ENCODE measurements around the gene C11orf54. TPM values are rescaled to one million over a fixed set of nuclear protein-coding genes. Genes with fewer than 3 reads are reported as not detected.
"Not testable (repeated sequence)": the region's sequence is repeated elsewhere in the genome, so short reads cannot be mapped to it uniquely, and the experiment has no call there.

C11orf54 gene
- total and polyA plus RNA-seq, 2 donors (not counting 1 experiment from before 2014, with no cell fraction given) = 22.1 to 29.0 TPM

- H2AFZ ChIP-seq (ENCODE audit: low read length) = no peak overlapping the region
Observed at GRCh38 chr11:93773601-93774200, 32.2 kb downstream of the C11orf54 start.

GRCh38 chr11:93774560-93774959 lies 33.1 kb downstream of the C11orf54 start:
- not testable (repeated sequence) for H3K4me3 ChIP-seq (replicated peaks in 1 of 4; ENCODE audit: control extremely low read depth in 1 of 4, insufficient read depth in 1 of 4, low read depth in 3 of 4, low read length in 4 of 4)

More at GRCh38 chr11:93773601-93774200, 32.2 kb downstream of the C11orf54 start:
- no peak overlapping the region for H3K27ac ChIP-seq (ENCODE audit: insufficient read depth, low read length)
- H3K4me3 ChIP-seq (replicated peaks in 1 of 4; ENCODE audit: control extremely low read depth in 1 of 4, insufficient read depth in 1 of 4, low read depth in 3 of 4, low read length in 4 of 4) = no peak overlapping the region
- no peak for DNase-seq (ENCODE audit: low read depth in 2 of 2)
- H3K9me3 ChIP-seq (ENCODE audit: control insufficient read depth, insufficient read depth, low read depth, low read length) = no peaks in the 10 kb centered on the region
- H4K20me1 ChIP-seq (ENCODE audit: control insufficient read depth, extremely low read depth, insufficient read depth, low read length) = no peaks in the 10 kb centered on the region
- TF ChIP-seq EZH2 (IDR thresholded peaks at IDR 0.05; ENCODE audit: low read length, missing control alignments) (no peak), CTCF (conservative IDR thresholded peaks at IDR 0.05 in 1 of 2, IDR thresholded peaks at IDR 0.05 in 1 of 2; ENCODE audit: low read depth in 1 of 2, low read length in 2 of 2) (no peak)
- H3K36me3 ChIP-seq (ENCODE audit: control insufficient read depth, insufficient read depth, low read length) = no peaks in the 10 kb centered on the region
- no peaks in the 10 kb centered on the region for H3K27me3 ChIP-seq (ENCODE audit: control insufficient read depth, insufficient read depth, low read length)
- no peaks in the 10 kb centered on the region for H3K4me1 ChIP-seq (ENCODE audit: control insufficient read depth, extremely low read depth, insufficient read depth, low read length)
- no peak overlapping the region for H3K4me2 ChIP-seq (ENCODE audit: extremely low read depth, insufficient read depth, low read length)
- no peak overlapping the region for H3K9ac ChIP-seq (ENCODE audit: insufficient read depth, low read length)
- no peaks in the 10 kb centered on the region for H3K79me2 ChIP-seq (ENCODE audit: control insufficient read depth, insufficient read depth, low read length)

GRCh38 chr11:93775289-93775688 lies 33.8 kb downstream of the C11orf54 start:
- H3K9me3 ChIP-seq (ENCODE audit: control insufficient read depth, insufficient read depth, low read depth, low read length) = no peaks in the 10 kb centered on the region
- no peak overlapping the region for H3K9ac ChIP-seq (ENCODE audit: insufficient read depth, low read length)
- H3K4me1 ChIP-seq (ENCODE audit: control insufficient read depth, extremely low read depth, insufficient read depth, low read length) = no peaks in the 10 kb centered on the region
- no peak overlapping the region for H3K4me3 ChIP-seq (replicated peaks in 1 of 4; ENCODE audit: control extremely low read depth in 1 of 4, insufficient read depth in 1 of 4, low read depth in 3 of 4, low read length in 4 of 4)
- no peaks in the 10 kb centered on the region for H3K79me2 ChIP-seq (ENCODE audit: control insufficient read depth, insufficient read depth, low read length)
- H3K4me2 ChIP-seq (ENCODE audit: extremely low read depth, insufficient read depth, low read length) = no peak overlapping the region
- H3K27ac ChIP-seq (ENCODE audit: insufficient read depth, low read length) = no peak overlapping the region
- no peak for DNase-seq (ENCODE audit: low read depth in 2 of 2)
- no peak for TF ChIP-seq CTCF (conservative IDR thresholded peaks at IDR 0.05 in 1 of 2, IDR thresholded peaks at IDR 0.05 in 1 of 2; ENCODE audit: low read depth in 1 of 2, low read length in 2 of 2)
- TF ChIP-seq EZH2 (IDR thresholded peaks at IDR 0.05; ENCODE audit: low read length, missing control alignments) = no peak
- H4K20me1 ChIP-seq (ENCODE audit: control insufficient read depth, extremely low read depth, insufficient read depth, low read length) = no peaks in the 10 kb centered on the region
- no peaks in the 10 kb centered on the region for H3K27me3 ChIP-seq (ENCODE audit: control insufficient read depth, insufficient read depth, low read length)
- no peak overlapping the region for H2AFZ ChIP-seq (ENCODE audit: low read length)
- H3K36me3 ChIP-seq (ENCODE audit: control insufficient read depth, insufficient read depth, low read length) = no peaks in the 10 kb centered on the region

More at GRCh38 chr11:93774560-93774959, 33.1 kb downstream of the C11orf54 start:
- H3K79me2 ChIP-seq (ENCODE audit: control insufficient read depth, insufficient read depth, low read length); H3K9me3 ChIP-seq (ENCODE audit: control insufficient read depth, insufficient read depth, low read depth, low read length); H3K27me3 ChIP-seq (ENCODE audit: control insufficient read depth, insufficient read depth, low read length); H2AFZ ChIP-seq (ENCODE audit: low read length); H3K4me2 ChIP-seq (ENCODE audit: extremely low read depth, insufficient read depth, low read length); H3K36me3 ChIP-seq (ENCODE audit: control insufficient read depth, insufficient read depth, low read length); H3K27ac ChIP-seq (ENCODE audit: insufficient read depth, low read length); H4K20me1 ChIP-seq (ENCODE audit: control insufficient read depth, extremely low read depth, insufficient read depth, low read length); DNase-seq (ENCODE audit: low read depth in 2 of 2); H3K9ac ChIP-seq (ENCODE audit: insufficient read depth, low read length); H3K4me1 ChIP-seq (ENCODE audit: control insufficient read depth, extremely low read depth, insufficient read depth, low read length): not testable (repeated sequence)
